Upper lobe of left lung (tissue), 6 donors: ENCODE data around the gene ONECUT3. TPM values are rescaled to one million over a fixed set of nuclear protein-coding genes. Genes with fewer than 3 reads are reported as not detected.

Source experiments
- ATAC-seq, 2 donors: fragments of 200-7000 bp; cut with Tn5 transposase; one replicate each; pipeline ENCODE4 v1.9.1; 2022; ENCODE audit warnings: mild to moderate bottlenecking in 2 of 2, moderate library complexity in 2 of 2; ENCODE audit not compliant: low FRiP score in 2 of 2
- DNase-seq, 2 donors: peaks; one replicate each; pipeline ENCODE4 v3.0.0-alpha.2; 2019 to 2020
- H3K27ac ChIP-seq, 4 donors: fragments of 200-600 bp; sonication (generic); one replicate each; pipeline ENCODE4 v1.5.1; 2016 to 2019
- H3K27me3 ChIP-seq, 4 donors: fragments of 200-600 bp; sonication (generic); one replicate each; pipeline ENCODE4 v1.5.1; 2017 to 2019
- H3K36me3 ChIP-seq, 4 donors: fragments of 200-600 bp; sonication (generic); one replicate each; pipeline ENCODE4 v1.5.1; 2016 to 2019
- H3K4me1 ChIP-seq, 4 donors: fragments of 200-600 bp; sonication (generic); one replicate each; pipeline ENCODE4 v1.5.1; 2018 to 2019
- H3K4me3 ChIP-seq, 4 donors: fragments of 200-600 bp; sonication (generic); one replicate each; pipeline ENCODE4 v1.5.1; 2017 to 2019; ENCODE audit warnings: mild to moderate bottlenecking in 2 of 4, moderate library complexity in 1 of 4
- H3K9me3 ChIP-seq, 4 donors: fragments of 200-600 bp; sonication (generic); one replicate each; pipeline ENCODE4 v1.5.1; 2018 to 2019
- EP300 ChIP-seq, 4 donors: sonication (generic); formaldehyde crosslinking; IDR thresholded peaks; one replicate each; pipeline ENCODE4 v1.5.1; 2017; ENCODE audit warnings: antibody characterized with exemption in 4 of 4, control low read depth in 2 of 4
- POLR2A ChIP-seq, 4 donors: fragments of 450-650 bp; IDR thresholded peaks; one replicate each; pipeline ENCODE4 v1.5.1; 2016 to 2017; ENCODE audit warnings: antibody characterized with exemption in 4 of 4, mild to moderate bottlenecking in 2 of 4
- POLR2AphosphoS5 ChIP-seq, 2 donors: sonication (generic); formaldehyde crosslinking; IDR thresholded peaks; one replicate each; pipeline ENCODE4 v1.5.1; 2017; ENCODE audit warnings: antibody characterized with exemption in 2 of 2
- WGBS, 2 donors: methylation state at CpG; one replicate each; pipeline ENCODE4 v1.1.5; 2017 to 2018; 5-methylcytosine and 5-hydroxymethylcytosine counted together
- total RNA-seq, 6 donors: library from RNA; depleted of rRNA in 4 of 6; stranded (reverse); fragments of >200 nt in 4 of 6; gene quantifications; one replicate each; pipeline versions ENCODE4 v1.1.0 to v1.2.1, GENCODE V29; 2016 to 2021
- TF ChIP-seq, protein P1 (sequence below), 6 experiments: fragments of 450-650 bp in 4 of 6; fragments of 200-600 bp in 2 of 6; sonication (generic) in 2 of 6; IDR thresholded peaks; one replicate each; pipeline ENCODE4 v1.5.1; 2016 to 2019; ENCODE audit warnings: antibody characterized with exemption in 6 of 6
- donor health status: DM: no; HTN: no; CAD: no; lungs with moderate emphysema.
- donor health status: DM: no; HTN: yes; CAD: no; lungs with severe emphysema.

The ONECUT3 gene
- total RNA-seq, 6 donors from 2014 or later, result not detected

DNA sequence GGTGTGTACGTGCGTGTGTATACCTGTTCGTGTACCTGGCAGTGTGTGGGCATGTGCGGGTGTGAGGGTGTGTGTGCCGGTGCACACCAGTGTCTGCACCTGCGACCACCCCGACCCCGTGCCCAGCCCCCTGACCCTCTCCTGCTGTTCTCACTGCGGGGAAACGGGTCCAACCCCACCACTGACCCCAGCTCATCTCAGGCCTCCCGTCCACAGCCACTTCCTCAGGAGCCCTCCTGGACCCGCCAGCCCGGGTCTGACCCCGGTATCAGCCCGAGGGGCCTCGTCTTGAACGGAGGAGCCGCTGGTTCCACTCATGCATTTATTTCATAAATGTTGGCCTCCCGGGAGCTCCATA, 23.8 kb upstream of the ONECUT3 start:
- DNase-seq (peak in 1 of 2 donors; percentile 54), ATAC-seq (peak in 1 of 2 donors; percentile 9)
- WGBS, 2 donors, result 77 to 86% methylated on average over 12 to 19 of the region's 19 CpGs
- no peak for TF ChIP-seq EP300 (IDR thresholded peaks at IDR 0.05)
- no peak for TF ChIP-seq POLR2A (IDR thresholded peaks at IDR 0.05)
- TF ChIP-seq POLR2AphosphoS5 (IDR thresholded peaks at IDR 0.05), result no peak
- TF ChIP-seq, protein P1, sequence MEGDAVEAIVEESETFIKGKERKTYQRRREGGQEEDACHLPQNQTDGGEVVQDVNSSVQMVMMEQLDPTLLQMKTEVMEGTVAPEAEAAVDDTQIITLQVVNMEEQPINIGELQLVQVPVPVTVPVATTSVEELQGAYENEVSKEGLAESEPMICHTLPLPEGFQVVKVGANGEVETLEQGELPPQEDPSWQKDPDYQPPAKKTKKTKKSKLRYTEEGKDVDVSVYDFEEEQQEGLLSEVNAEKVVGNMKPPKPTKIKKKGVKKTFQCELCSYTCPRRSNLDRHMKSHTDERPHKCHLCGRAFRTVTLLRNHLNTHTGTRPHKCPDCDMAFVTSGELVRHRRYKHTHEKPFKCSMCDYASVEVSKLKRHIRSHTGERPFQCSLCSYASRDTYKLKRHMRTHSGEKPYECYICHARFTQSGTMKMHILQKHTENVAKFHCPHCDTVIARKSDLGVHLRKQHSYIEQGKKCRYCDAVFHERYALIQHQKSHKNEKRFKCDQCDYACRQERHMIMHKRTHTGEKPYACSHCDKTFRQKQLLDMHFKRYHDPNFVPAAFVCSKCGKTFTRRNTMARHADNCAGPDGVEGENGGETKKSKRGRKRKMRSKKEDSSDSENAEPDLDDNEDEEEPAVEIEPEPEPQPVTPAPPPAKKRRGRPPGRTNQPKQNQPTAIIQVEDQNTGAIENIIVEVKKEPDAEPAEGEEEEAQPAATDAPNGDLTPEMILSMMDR (IDR thresholded peaks at IDR 0.05), result no peak
- H3K27me3 ChIP-seq, result peaks cover 0 to 26% (median 13%) of the 10 kb centered on the region in 4 donors
- H3K36me3 ChIP-seq, result no peaks in the 10 kb centered on the region
- no peak overlapping the region for H3K4me3 ChIP-seq
- H3K4me1 ChIP-seq, result peaks cover 5 to 14% (median 8%) of the 10 kb centered on the region in 4 donors
- no peaks in the 10 kb centered on the region for H3K9me3 ChIP-seq
- H3K27ac ChIP-seq, result no peak overlapping the region

- Histone ChIP-seq H3K27ac (no peak overlapping the region), H3K4me1 (peaks cover 5 to 13% (median 8%) of the 10 kb centered on the region in 4 donors), H3K36me3 (no peaks in the 10 kb centered on the region), H3K27me3 (peaks cover 0 to 25% (median 13%) of the 10 kb centered on the region in 4 donors), H3K9me3 (no peaks in the 10 kb centered on the region), H3K4me3 (no peak overlapping the region)
- WGBS, 2 donors, result 80 to 83% methylated on average over 15 to 17 of the region's 17 CpGs
- peak in 1 of 2 donors; percentile 69 for DNase-seq
- TF ChIP-seq POLR2A (IDR thresholded peaks at IDR 0.05), result no peak
- ATAC-seq, result no peak
These were observed 23.1 kb upstream of the ONECUT3 start for GRCh38 chr19:1730157-1730556.

DNA sequence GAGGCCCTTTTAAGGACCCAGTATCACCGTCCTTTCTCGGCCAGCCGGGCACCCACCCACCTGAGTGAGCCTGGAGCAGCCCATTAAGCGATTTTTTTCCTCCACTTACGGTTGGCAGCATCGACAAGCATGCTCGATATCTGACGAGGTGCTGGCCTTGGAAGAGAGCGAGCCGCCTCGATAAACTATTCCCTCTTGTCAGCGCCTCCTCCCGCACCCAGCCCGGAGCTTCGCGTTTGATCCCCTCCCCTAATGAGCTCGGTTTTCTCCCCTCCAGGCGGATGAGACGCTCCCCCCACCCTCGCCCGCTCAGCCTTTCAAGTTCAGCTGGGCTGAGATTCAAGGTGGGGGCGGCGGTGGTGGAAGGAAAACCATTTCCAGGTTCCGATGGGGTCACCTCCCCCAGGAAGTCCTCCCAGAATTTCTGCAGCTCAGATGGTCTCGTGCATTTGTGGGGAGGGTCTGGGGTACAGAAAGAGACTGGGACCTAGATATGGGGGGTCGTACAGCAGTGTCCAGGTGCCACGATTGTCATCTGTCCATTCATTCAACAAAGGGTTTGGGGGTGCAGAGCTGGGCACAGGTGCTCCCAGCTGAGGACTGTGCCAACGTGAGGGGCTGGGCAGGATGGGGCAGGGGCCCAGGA, 18.9 kb upstream of the ONECUT3 start:
- WGBS, 2 donors, result 14 to 20% methylated on average over 26 to 28 of the region's 28 CpGs
- ATAC-seq (peak in 1 of 2 donors; percentile 15), DNase-seq (no peak)
- peaks cover 0 to 15% (median 5%) of the 10 kb centered on the region in 4 donors for H3K27me3 ChIP-seq
- H3K4me1 ChIP-seq, result no peaks in the 10 kb centered on the region
- no peak overlapping the region for H3K4me3 ChIP-seq
- H3K27ac ChIP-seq, result no peak overlapping the region
- TF ChIP-seq EP300 (IDR thresholded peaks at IDR 0.05), result no peak
- TF ChIP-seq POLR2A (IDR thresholded peaks at IDR 0.05), result no peak
- no peak for TF ChIP-seq POLR2AphosphoS5 (IDR thresholded peaks at IDR 0.05)
- TF ChIP-seq, protein P1 (IDR thresholded peaks at IDR 0.05), result no peak
- H3K9me3 ChIP-seq, result no peaks in the 10 kb centered on the region
- H3K36me3 ChIP-seq, result no peaks in the 10 kb centered on the region

GRCh38 chr19:1736280-1736679, 17.0 kb upstream of the ONECUT3 start:
- no peak overlapping the region for H3K4me3 ChIP-seq
- peaks cover 0 to 5% (median 2%) of the 10 kb centered on the region in 4 donors for H3K9me3 ChIP-seq
- WGBS, 2 donors, result 59 to 72% methylated on average over 3 of the region's 3 CpGs
- TF ChIP-seq POLR2A (IDR thresholded peaks at IDR 0.05) (no peak), EP300 (IDR thresholded peaks at IDR 0.05) (no peak)
- DNase-seq (no peak), ATAC-seq (no peak)
- H3K4me1 ChIP-seq, result no peaks in the 10 kb centered on the region
- peaks cover 0 to 15% (median 5%) of the 10 kb centered on the region in 4 donors for H3K27me3 ChIP-seq
- no peak overlapping the region for H3K27ac ChIP-seq
- H3K36me3 ChIP-seq, result no peaks in the 10 kb centered on the region

DNA sequence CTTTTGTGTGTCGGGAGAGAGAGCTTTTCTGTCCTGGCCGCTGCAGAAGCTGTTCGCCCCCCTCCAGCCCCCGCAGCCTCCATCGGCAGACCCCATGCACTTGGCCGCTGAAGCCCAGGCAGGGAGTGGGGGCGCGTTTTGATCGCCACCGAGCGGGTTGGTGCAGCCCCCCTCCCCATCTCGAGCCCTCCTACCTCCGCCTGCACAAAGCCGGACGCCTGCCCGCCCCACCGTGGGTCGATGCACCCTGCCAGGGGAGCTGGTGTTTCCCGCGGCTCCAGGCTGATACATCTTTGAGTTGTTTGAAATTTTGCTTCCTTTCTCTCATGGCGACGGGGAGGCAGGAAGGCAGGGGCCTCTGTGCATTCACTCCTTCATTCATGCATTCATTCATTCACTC, 16.4 kb upstream of the ONECUT3 start:
- TF ChIP-seq POLR2AphosphoS5 (IDR thresholded peaks at IDR 0.05) (no peak), EP300 (IDR thresholded peaks at IDR 0.05) (no peak), POLR2A (IDR thresholded peaks at IDR 0.05) (no peak)
- TF ChIP-seq, protein P1 (IDR thresholded peaks at IDR 0.05), result no peak
- Histone ChIP-seq H3K27ac (no peak overlapping the region), H3K4me3 (no peak overlapping the region), H3K4me1 (no peaks in the 10 kb centered on the region), H3K36me3 (no peaks in the 10 kb centered on the region), H3K9me3 (peaks cover 0 to 5% (median 2%) of the 10 kb centered on the region in 4 donors), H3K27me3 (peaks cover 0 to 15% (median 5%) of the 10 kb centered on the region in 4 donors)
- peak in 1 of 2 donors; percentile 62 for DNase-seq
- ATAC-seq, result no peak
- WGBS, 2 donors, result 23 to 43% methylated on average over 10 to 22 of the region's 22 CpGs
